Stomach (tissue), 9 donors: Measurements from ENCODE around the gene ERMARD. TPM values are rescaled to one million over a fixed set of nuclear protein-coding genes. Genes with fewer than 3 reads are reported as not detected.

Source experiments
- DNase-seq, 2 donors: peaks; one replicate each; pipeline versions ENCODE4 v3.0.0 to v3.0.0-alpha.2; 2013 to 2019
- H3K27ac ChIP-seq, 5 donors: fragments of 200-600 bp in 4 of 5; sonication (generic) in 4 of 5; one replicate each; pipeline ENCODE4 v1.5.1; 2013 to 2019; ENCODE audit warnings: mild to moderate bottlenecking in 1 of 5, moderate library complexity in 1 of 5
- H3K27me3 ChIP-seq, 3 donors: fragments of 200-600 bp; sonication (generic); one replicate each; pipeline ENCODE4 v1.5.1; 2017 to 2019; ENCODE audit warnings: mixed run types in 1 of 3
- H3K36me3 ChIP-seq, 4 donors: fragments of 200-600 bp; sonication (generic); 1 replicate in 3 of 4; 2 replicates in 1 of 4; pipeline ENCODE4 v1.5.1; 2016 to 2019
- H3K4me1 ChIP-seq, 4 donors: fragments of 200-600 bp; sonication (generic); one replicate each; pipeline ENCODE4 v1.5.1; 2016 to 2019
- H3K4me3 ChIP-seq, 4 donors: fragments of 200-600 bp; sonication (generic) in 3 of 4; one replicate each; pipeline ENCODE4 v1.5.1; 2016 to 2019; ENCODE audit warnings: mild to moderate bottlenecking in 1 of 4
- H3K9me3 ChIP-seq, 4 donors: fragments of 200-600 bp; sonication (generic); one replicate each; pipeline ENCODE4 v1.5.1; 2016 to 2019
- EP300 ChIP-seq: sonication (generic); formaldehyde crosslinking; IDR thresholded peaks from one replicate; pipeline ENCODE4 v1.6.1; 2017; ENCODE audit warnings: antibody characterized with exemption
- POLR2A ChIP-seq, 4 donors: fragments of 450-650 bp; IDR thresholded peaks; one replicate each; pipeline ENCODE4 v1.6.1; 2016; ENCODE audit warnings: antibody characterized with exemption in 4 of 4, control low read depth in 2 of 4, mild to moderate bottlenecking in 1 of 4, moderate library complexity in 1 of 4
- POLR2AphosphoS5 ChIP-seq, 3 donors: sonication (generic); formaldehyde crosslinking; IDR thresholded peaks; one replicate each; pipeline ENCODE4 v1.6.1; 2016; ENCODE audit warnings: antibody characterized with exemption in 3 of 3
- WGBS, 5 donors: extraction: QIAGEN DNeasy Blood & Tissue Kit in 3 of 5; methylation state at CpG; one replicate each; pipeline versions ENCODE4 v1.1.5 to v1.1.7; 2013 to 2018; 5-methylcytosine and 5-hydroxymethylcytosine counted together
- intact Hi-C: fragments of 100-400 bp; cut with DNase I; formaldehyde crosslinking; loops from one replicate; pipeline ENCODE4 v1.15.1; 2023; ENCODE audit warnings: low total_unique reads
- polyA plus RNA-seq, 3 donors: library from polyadenylated mRNA; stranded (reverse); fragments of 200-250 nt; gene quantifications; one replicate each; pipeline ENCODE4 v1.2.3, GENCODE V29; 2013
- total RNA-seq, 5 donors: library from RNA; depleted of rRNA; stranded (reverse); fragments of >200 nt; gene quantifications; one replicate each; pipeline versions ENCODE4 v1.1.0 to v1.2.3, GENCODE V29; 2014 to 2016
- TF ChIP-seq, protein P1 (sequence below), 7 experiments: fragments of 450-650 bp in 4 of 7; fragments of 200-600 bp in 3 of 7; sonication (generic) in 3 of 7; IDR thresholded peaks; one replicate each; pipeline ENCODE4 v1.5.1; 2016 to 2019; ENCODE audit warnings: antibody characterized with exemption in 7 of 7, control low read depth in 2 of 7, mild to moderate bottlenecking in 1 of 7
- donor health status: healthy with polysubstance abuse.
- donor health status: Bipolar disorder and iron deficiency.
- donor health status: healthy.

The ERMARD gene
- total and polyA plus RNA-seq, 8 donors: 4.1 to 84.5 (median 20.8) TPM

GRCh38 chr6:169801396-169802160, 50.2 kb downstream of the ERMARD start:
- intact Hi-C loops: no loop called here
- no peaks in the 10 kb centered on the region for H3K36me3 ChIP-seq
- TF ChIP-seq EP300 (no peak), POLR2A (IDR thresholded peaks at IDR 0.05) (no peak), POLR2AphosphoS5 (IDR thresholded peaks at IDR 0.05) (no peak)
- TF ChIP-seq, protein P1, sequence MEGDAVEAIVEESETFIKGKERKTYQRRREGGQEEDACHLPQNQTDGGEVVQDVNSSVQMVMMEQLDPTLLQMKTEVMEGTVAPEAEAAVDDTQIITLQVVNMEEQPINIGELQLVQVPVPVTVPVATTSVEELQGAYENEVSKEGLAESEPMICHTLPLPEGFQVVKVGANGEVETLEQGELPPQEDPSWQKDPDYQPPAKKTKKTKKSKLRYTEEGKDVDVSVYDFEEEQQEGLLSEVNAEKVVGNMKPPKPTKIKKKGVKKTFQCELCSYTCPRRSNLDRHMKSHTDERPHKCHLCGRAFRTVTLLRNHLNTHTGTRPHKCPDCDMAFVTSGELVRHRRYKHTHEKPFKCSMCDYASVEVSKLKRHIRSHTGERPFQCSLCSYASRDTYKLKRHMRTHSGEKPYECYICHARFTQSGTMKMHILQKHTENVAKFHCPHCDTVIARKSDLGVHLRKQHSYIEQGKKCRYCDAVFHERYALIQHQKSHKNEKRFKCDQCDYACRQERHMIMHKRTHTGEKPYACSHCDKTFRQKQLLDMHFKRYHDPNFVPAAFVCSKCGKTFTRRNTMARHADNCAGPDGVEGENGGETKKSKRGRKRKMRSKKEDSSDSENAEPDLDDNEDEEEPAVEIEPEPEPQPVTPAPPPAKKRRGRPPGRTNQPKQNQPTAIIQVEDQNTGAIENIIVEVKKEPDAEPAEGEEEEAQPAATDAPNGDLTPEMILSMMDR (IDR thresholded peaks at IDR 0.05): no peak
- H3K27ac ChIP-seq: peak overlapping the region in 2 of 5 donors; percentile 40 to 43
- no peak for DNase-seq
- peaks cover 12 to 23% (median 17%) of the 10 kb centered on the region in 4 donors for H3K4me1 ChIP-seq
- no peaks in the 10 kb centered on the region for H3K9me3 ChIP-seq
- 76 to 86% (median 83%) methylated on average over 25 to 31 of the region's 31 CpGs for WGBS, 5 donors
- H3K27me3 ChIP-seq: peaks cover 0 to 26% (median 9%) of the 10 kb centered on the region in 3 donors
- H3K4me3 ChIP-seq: no peak overlapping the region

GRCh38 chr6:169802790-169803189, 51.4 kb downstream of the ERMARD start:
- no peaks in the 10 kb centered on the region for H3K9me3 ChIP-seq
- no peak overlapping the region for H3K4me3 ChIP-seq
- peaks cover 12 to 23% (median 17%) of the 10 kb centered on the region in 4 donors for H3K4me1 ChIP-seq
- DNase-seq: no peak
- H3K27ac ChIP-seq: no peak overlapping the region
- H3K27me3 ChIP-seq: peaks cover 0 to 29% (median 9%) of the 10 kb centered on the region in 3 donors
- WGBS, 5 donors: 90 to 96% (median 96%) methylated on average over 9 of the region's 9 CpGs
- TF ChIP-seq EP300 (no peak), POLR2AphosphoS5 (IDR thresholded peaks at IDR 0.05) (no peak)
- intact Hi-C loops: no loop called here
- H3K36me3 ChIP-seq: no peaks in the 10 kb centered on the region

- H3K36me3 ChIP-seq: no peaks in the 10 kb centered on the region
- H3K4me3 ChIP-seq: no peak overlapping the region
- peaks cover 12 to 23% (median 17%) of the 10 kb centered on the region in 4 donors for H3K4me1 ChIP-seq
- WGBS, 5 donors: 60 to 67% (median 65%) methylated on average over 7 of the region's 7 CpGs
- no peaks in the 10 kb centered on the region for H3K9me3 ChIP-seq
- H3K27me3 ChIP-seq: peaks cover 0 to 29% (median 9%) of the 10 kb centered on the region in 3 donors
- no peak overlapping the region for H3K27ac ChIP-seq
- TF ChIP-seq POLR2AphosphoS5 (IDR thresholded peaks at IDR 0.05) (no peak), POLR2A (IDR thresholded peaks at IDR 0.05) (no peak), EP300 (no peak)
- TF ChIP-seq, protein P1 (IDR thresholded peaks at IDR 0.05): no peak
- no peak for DNase-seq
- intact Hi-C loops: no loop called here
These were observed 51.9 kb downstream of the ERMARD start for GRCh38 chr6:169803271-169803811.

DNA sequence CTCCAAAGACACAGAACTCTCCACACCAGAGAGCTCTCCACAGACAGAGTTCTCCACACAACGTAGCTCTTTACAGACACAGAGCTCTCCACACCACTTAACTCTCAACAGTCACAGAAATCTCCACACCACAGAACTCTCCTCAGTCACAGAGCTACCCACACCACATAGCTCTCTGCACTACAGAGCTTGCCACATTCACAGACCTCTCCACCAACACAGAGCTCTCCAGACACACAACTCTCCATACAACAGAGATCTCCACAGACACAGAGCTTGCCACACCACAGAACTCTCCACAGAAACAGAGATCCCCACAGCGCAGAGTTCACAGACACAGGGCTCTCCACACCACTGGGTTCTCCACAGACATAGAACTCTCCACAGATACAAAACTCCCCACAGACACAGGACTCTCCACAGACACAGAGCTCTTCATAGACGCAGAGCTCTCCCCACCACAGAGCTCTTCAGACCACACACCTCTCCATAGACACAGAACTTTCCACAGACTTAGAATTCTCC, 52.5 kb downstream of the ERMARD start:
- Histone ChIP-seq H3K9me3 (no peaks in the 10 kb centered on the region), H3K4me1 (peaks cover 12 to 23% (median 17%) of the 10 kb centered on the region in 4 donors), H3K4me3 (no peak overlapping the region), H3K36me3 (no peaks in the 10 kb centered on the region), H3K27me3 (peaks cover 0 to 29% (median 9%) of the 10 kb centered on the region in 3 donors), H3K27ac (no peak overlapping the region)
- intact Hi-C loops: no loop called here
- no peak for DNase-seq
- TF ChIP-seq POLR2AphosphoS5 (IDR thresholded peaks at IDR 0.05): no peak
- no peak for TF ChIP-seq POLR2A (IDR thresholded peaks at IDR 0.05)
- TF ChIP-seq, protein P1 (IDR thresholded peaks at IDR 0.05): no peak
- TF ChIP-seq EP300: no peak
- WGBS, 5 donors: 63 to 82% (median 74%) methylated on average over 3 of the region's 3 CpGs
